IPS-NIHi11 (cell line): ENCODE data around the gene CCDC102A.

Source experiments
- DNase-seq: peaks from one replicate; pipeline ENCODE4 v3.0.0; 2012; ENCODE audit warnings: mixed read lengths, low spot score

Gene CCDC102A

GRCh38 chr16:57537194-57537505, 779 bp upstream of the CCDC102A start:
- no peak for DNase-seq

GRCh38 chr16:57535680-57536305, 578 bp downstream of the CCDC102A start:
- peak; percentile 99 for DNase-seq

GRCh38 chr16:57534881-57535658, 1.3 kb downstream of the CCDC102A start:
- DNase-seq = no peak

- no peak for DNase-seq
Observed at GRCh38 chr16:57534337-57534880, 2.0 kb downstream of the CCDC102A start.

GRCh38 chr16:57533431-57534336, 2.7 kb downstream of the CCDC102A start:
- DNase-seq = no peak

- no peak for DNase-seq
Observed at GRCh38 chr16:57532266-57532625, 4.1 kb downstream of the CCDC102A start.

- no peak for DNase-seq
Observed at GRCh38 chr16:57531635-57532265, 4.6 kb downstream of the CCDC102A start.

- DNase-seq = no peak
Observed at GRCh38 chr16:57531253-57531575, 5.2 kb downstream of the CCDC102A start.

GRCh38 chr16:57530522-57531252, 5.7 kb downstream of the CCDC102A start:
- DNase-seq = no peak

- no peak for DNase-seq
Observed at GRCh38 chr16:57530104-57530521, 6.3 kb downstream of the CCDC102A start.

GRCh38 chr16:57529391-57530103, 6.8 kb downstream of the CCDC102A start:
- DNase-seq = no peak

GRCh38 chr16:57528499-57529390, 7.6 kb downstream of the CCDC102A start:
- DNase-seq = peak; percentile 92

- no peak for DNase-seq
Observed at GRCh38 chr16:57527610-57528360, 8.6 kb downstream of the CCDC102A start.

- DNase-seq = no peak
Observed at GRCh38 chr16:57527027-57527426, 9.3 kb downstream of the CCDC102A start.

GRCh38 chr16:57526498-57526897, 9.9 kb downstream of the CCDC102A start:
- DNase-seq = no peak

- no peak for DNase-seq
Observed at GRCh38 chr16:57525761-57526160, 10.6 kb downstream of the CCDC102A start.

- DNase-seq = no peak
Observed at GRCh38 chr16:57522960-57523359, 13.4 kb downstream of the CCDC102A start.

GRCh38 chr16:57519796-57520360, 16.5 kb downstream of the CCDC102A start:
- peak; percentile 92 for DNase-seq

GRCh38 chr16:57518922-57519321, 17.4 kb downstream of the CCDC102A start:
- DNase-seq = no peak
